ENCODE measurements around the gene CHST9. TPM values are rescaled to one million over a fixed set of nuclear protein-coding genes. Genes with fewer than 3 reads are reported as not detected.

Gene CHST9
- total and polyA plus RNA-seq, 2 experiments from 2014 or later = 15.5 to 16.8 TPM

- no peak overlapping the region for H3K4me3 Mint-ChIP-seq
- H3K27me3 Mint-ChIP-seq (ENCODE audit: insufficient read depth, low read depth, poor library complexity) = no peaks in the 10 kb centered on the region
- no peaks in the 10 kb centered on the region; the same call in 2 of the 3 replicates for H3K9me3 Mint-ChIP-seq
- H3K27ac ChIP-seq (ENCODE audit: low read depth) = no peak overlapping the region
- no peaks in the 10 kb centered on the region for H3K27me3 ChIP-seq (ENCODE audit: insufficient read depth)
- H2AFZ ChIP-seq = peak overlapping the region; percentile 49; the same call in 1 of the 2 replicates
- ATAC-seq = no peak
- peaks cover 49% of the 10 kb centered on the region for H3K4me1 ChIP-seq (ENCODE audit: insufficient read depth)
- no peak overlapping the region for H3K27ac Mint-ChIP-seq
- H3K9me2 ChIP-seq (ENCODE audit: insufficient read depth) = peaks cover 11% of the 10 kb centered on the region; the same call in 1 of the 2 replicates
- 0 out of 2 replicates have a peak, but pooled peaks cover 2% of the 10 kb centered on the region for H3F3A ChIP-seq (replicated peaks; ENCODE audit: low read depth)
- no peak for DNase-seq (ENCODE audit: low spot score)
- no peaks in the 10 kb centered on the region for H3K79me2 ChIP-seq (replicated peaks; ENCODE audit: insufficient read depth)
- no peak overlapping the region for H3K4me2 ChIP-seq
- H3K4me1 Mint-ChIP-seq = peaks cover 44% of the 10 kb centered on the region
- TF ChIP-seq STAT1 (IDR thresholded peaks at IDR 0.05; ENCODE audit: unreplicated experiment) = no peak
- no peak for TF ChIP-seq REST (IDR thresholded peaks at IDR 0.05; ENCODE audit: unreplicated experiment)
- TF ChIP-seq CTCF (conservative IDR thresholded peaks at IDR 0.05; ENCODE audit: low read depth in 2 of 2) = no peak
- no peak for TF ChIP-seq ZNF331 (CRISPR knock-in tag; IDR thresholded peaks at IDR 0.05; ENCODE audit: low read depth)
- TF ChIP-seq ZNF462 (CRISPR knock-in tag; IDR thresholded peaks at IDR 0.05) = no peak
- no peak for TF ChIP-seq JUNB (IDR thresholded peaks at IDR 0.05; ENCODE audit: unreplicated experiment)
- no peak for TF ChIP-seq ETS1 (IDR thresholded peaks at IDR 0.05)
- TF ChIP-seq ZNF114 (CRISPR knock-in tag; IDR thresholded peaks at IDR 0.05) = no peak
- no peak for TF ChIP-seq CREB1 (CRISPR knock-in tag; IDR thresholded peaks at IDR 0.05; ENCODE audit: low read depth)
- no peak for TF ChIP-seq POLR2AphosphoS5 (IDR thresholded peaks at IDR 0.05; ENCODE audit: low read depth)
- no peak for TF ChIP-seq EZH2phosphoT487 (IDR thresholded peaks at IDR 0.05; ENCODE audit: unreplicated experiment)
- no peak for TF ChIP-seq EZH2 (IDR thresholded peaks at IDR 0.05; ENCODE audit: low read depth, unreplicated experiment)
- TF ChIP-seq NANOG (IDR thresholded peaks at IDR 0.05; ENCODE audit: borderline replicate concordance) = no peak
- H4K20me1 ChIP-seq (replicated peaks; ENCODE audit: insufficient read depth) = no peaks in the 10 kb centered on the region
- H3K36me3 Mint-ChIP-seq (ENCODE audit: low read depth) = no peaks in the 10 kb centered on the region
- no peaks in the 10 kb centered on the region for H3K36me3 ChIP-seq (ENCODE audit: insufficient read depth)
- H3K4me3 ChIP-seq = no peak overlapping the region
Measured at GRCh38 chr18:27226556-27227075, 41.5 kb upstream of the CHST9 start.
